Activated effector memory CD4-positive, alpha-beta T cell treated with anti-CD3 and anti-CD28 coated beads, Interleukin-2, amount 50 U/mL, for 16 hours (primary cell): ENCODE results near the gene CHD1.

Experiments
- DNase-seq: peaks from one replicate; pipeline ENCODE4 v3.0.0-alpha.2; 2020

The CHD1 gene

GRCh38 chr5:98934546-98934945, 5.7 kb upstream of the CHD1 start:
- DNase-seq = no peak

- no peak for DNase-seq
Observed at GRCh38 chr5:98933445-98934072, 4.8 kb upstream of the CHD1 start.

GRCh38 chr5:98930972-98931762, 2.4 kb upstream of the CHD1 start:
- DNase-seq = no peak

- no peak for DNase-seq
Observed at GRCh38 chr5:98929710-98930298, 997 bp upstream of the CHD1 start.

GRCh38 chr5:98927989-98928872, 576 bp downstream of the CHD1 start:
- DNase-seq = peak; percentile 82

GRCh38 chr5:98927242-98927988, 1.4 kb downstream of the CHD1 start:
- peak; percentile 86 for DNase-seq

GRCh38 chr5:98923966-98924365, 4.8 kb downstream of the CHD1 start:
- no peak for DNase-seq

GRCh38 chr5:98921947-98922505, 6.8 kb downstream of the CHD1 start:
- no peak for DNase-seq

- no peak for DNase-seq
Observed at GRCh38 chr5:98917433-98917832, 11.4 kb downstream of the CHD1 start.

- DNase-seq = no peak
Observed at GRCh38 chr5:98916540-98916939, 12.3 kb downstream of the CHD1 start.

GRCh38 chr5:98913911-98914310, 14.9 kb downstream of the CHD1 start:
- no peak for DNase-seq

GRCh38 chr5:98911280-98912040, 17.3 kb downstream of the CHD1 start:
- no peak for DNase-seq

- DNase-seq = no peak
Observed at GRCh38 chr5:98909363-98909762, 19.4 kb downstream of the CHD1 start.

GRCh38 chr5:98907951-98908350, 20.9 kb downstream of the CHD1 start:
- no peak for DNase-seq

GRCh38 chr5:98906756-98907355, 22.0 kb downstream of the CHD1 start:
- DNase-seq = no peak

- DNase-seq = no peak
Observed at GRCh38 chr5:98905857-98906688, 22.7 kb downstream of the CHD1 start.

GRCh38 chr5:98904780-98905179, 24.0 kb downstream of the CHD1 start:
- DNase-seq = no peak

GRCh38 chr5:98902733-98903132, 26.1 kb downstream of the CHD1 start:
- no peak for DNase-seq

- DNase-seq = no peak
Observed at GRCh38 chr5:98899456-98899855, 29.4 kb downstream of the CHD1 start.

- DNase-seq = no peak
Observed at GRCh38 chr5:98898743-98899142, 30.1 kb downstream of the CHD1 start.
